Esophagus muscularis mucosa (tissue), 3 donors: ENCODE data around the gene UVRAG.

Source experiments
- POLR2A ChIP-seq: fragments of 450-650 bp; IDR thresholded peaks from one replicate; pipeline ENCODE4 v1.6.1; 2017; ENCODE audit warnings: antibody characterized with exemption, moderate library complexity, mild to moderate bottlenecking, low read depth
- POLR2AphosphoS5 ChIP-seq, 2 donors: sonication (generic); formaldehyde crosslinking; IDR thresholded peaks; one replicate each; pipeline ENCODE4 v1.6.1; 2017; ENCODE audit warnings: antibody characterized with exemption in 2 of 2
- TF ChIP-seq, protein P1 (sequence below), 3 experiments: fragments of 200-600 bp in 2 of 3; fragments of 450-650 bp in 1 of 3; sonication (generic) in 2 of 3; IDR thresholded peaks; one replicate each; pipeline ENCODE4 v1.5.1; 2017 to 2019; ENCODE audit warnings: antibody characterized with exemption in 3 of 3, mild to moderate bottlenecking in 2 of 3, moderate library complexity in 1 of 3

DNA sequence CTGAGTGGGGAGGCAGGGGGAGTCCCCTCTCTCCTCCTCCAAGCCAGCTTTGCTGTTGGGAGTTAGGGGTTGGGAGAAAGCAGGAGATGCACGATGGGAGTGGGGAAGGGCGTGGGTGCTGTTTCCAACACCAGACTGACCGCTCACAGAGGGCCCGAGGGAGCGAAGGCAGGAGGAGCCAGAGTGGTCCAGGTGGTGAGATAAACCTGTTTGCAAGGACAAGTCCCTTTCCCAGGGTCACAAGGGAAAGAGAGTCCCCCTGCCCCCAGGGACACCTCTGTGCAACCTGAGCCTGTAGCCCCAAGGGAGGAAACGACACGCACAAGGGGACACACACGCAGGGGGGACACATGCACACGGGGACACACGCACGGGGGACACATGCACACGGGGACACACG is 349.1 kb downstream of the UVRAG start:
- TF ChIP-seq, protein P1, sequence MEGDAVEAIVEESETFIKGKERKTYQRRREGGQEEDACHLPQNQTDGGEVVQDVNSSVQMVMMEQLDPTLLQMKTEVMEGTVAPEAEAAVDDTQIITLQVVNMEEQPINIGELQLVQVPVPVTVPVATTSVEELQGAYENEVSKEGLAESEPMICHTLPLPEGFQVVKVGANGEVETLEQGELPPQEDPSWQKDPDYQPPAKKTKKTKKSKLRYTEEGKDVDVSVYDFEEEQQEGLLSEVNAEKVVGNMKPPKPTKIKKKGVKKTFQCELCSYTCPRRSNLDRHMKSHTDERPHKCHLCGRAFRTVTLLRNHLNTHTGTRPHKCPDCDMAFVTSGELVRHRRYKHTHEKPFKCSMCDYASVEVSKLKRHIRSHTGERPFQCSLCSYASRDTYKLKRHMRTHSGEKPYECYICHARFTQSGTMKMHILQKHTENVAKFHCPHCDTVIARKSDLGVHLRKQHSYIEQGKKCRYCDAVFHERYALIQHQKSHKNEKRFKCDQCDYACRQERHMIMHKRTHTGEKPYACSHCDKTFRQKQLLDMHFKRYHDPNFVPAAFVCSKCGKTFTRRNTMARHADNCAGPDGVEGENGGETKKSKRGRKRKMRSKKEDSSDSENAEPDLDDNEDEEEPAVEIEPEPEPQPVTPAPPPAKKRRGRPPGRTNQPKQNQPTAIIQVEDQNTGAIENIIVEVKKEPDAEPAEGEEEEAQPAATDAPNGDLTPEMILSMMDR (IDR thresholded peaks at IDR 0.05): no peak
- TF ChIP-seq POLR2A (no peak), POLR2AphosphoS5 (IDR thresholded peaks at IDR 0.05) (no peak)
